Measurements from ENCODE around the gene CEND1.

DNA sequence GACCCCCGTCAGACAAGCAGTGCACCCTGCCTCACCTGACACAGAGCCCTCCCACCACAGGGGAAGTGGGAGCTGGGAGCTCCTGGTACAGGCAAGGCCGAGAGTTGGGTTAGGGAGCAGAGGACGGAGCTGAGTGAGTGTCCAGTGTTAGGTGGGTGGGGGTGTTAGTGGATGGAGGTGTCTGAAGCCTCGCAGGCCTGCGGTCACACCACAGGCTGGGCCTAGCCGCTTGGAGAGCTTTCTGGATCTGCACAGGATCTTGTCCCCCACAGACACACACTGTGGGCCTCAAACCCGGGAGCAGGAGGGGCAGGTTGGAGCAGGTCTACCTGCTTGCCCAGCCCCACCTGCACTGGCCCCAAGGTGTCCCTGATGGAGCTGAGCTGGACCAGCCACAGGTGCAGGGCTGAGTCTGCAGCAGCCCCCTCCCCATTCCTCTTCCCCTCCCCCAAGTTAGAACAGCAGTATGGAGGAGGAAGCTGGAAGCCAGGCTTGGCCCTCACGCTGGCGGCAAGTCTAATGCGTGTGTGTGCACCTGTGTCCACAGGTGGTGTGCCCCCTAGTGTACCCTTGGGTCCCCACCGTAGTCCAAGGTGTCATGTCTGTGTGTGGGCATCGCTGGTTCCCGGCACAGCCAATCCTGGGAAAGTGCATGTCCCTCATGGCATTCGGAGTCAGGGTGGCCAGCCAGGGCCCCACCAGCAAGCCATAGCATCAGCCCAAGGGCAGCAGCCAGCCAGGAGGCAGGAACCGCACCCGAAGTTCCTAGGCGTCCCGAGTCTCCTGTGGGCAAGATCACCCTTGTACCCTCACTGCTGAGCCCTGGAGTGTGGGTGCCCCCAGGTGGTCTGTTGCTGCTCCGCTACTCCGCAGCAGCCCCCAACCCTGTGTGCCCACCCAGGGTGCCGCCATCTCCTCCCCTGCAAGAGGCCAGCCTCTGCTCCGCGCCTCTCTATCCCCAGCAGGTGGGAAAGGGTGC, 10.6 kb downstream of the CEND1 start:
- TF ChIP-seq YY1 (IDR thresholded peaks at IDR 0.05; ENCODE audit: insufficient read depth, insufficient read length): no peak
- TF ChIP-seq SUZ12 (IDR thresholded peaks at IDR 0.05; ENCODE audit: extremely low read depth, insufficient read depth, insufficient read length): no peak

Measured in NT2/D1 (cell line).